ENCODE measurements around the gene MRPL24.

Gene MRPL24

GRCh38 chr1:156747742-156748669 is 7.1 kb upstream of the MRPL24 start:
- Histone ChIP-seq H3K27ac (peak overlapping the region; percentile 99), H3K79me2 (peaks cover 33% of the 10 kb centered on the region), H3K27me3 (ENCODE audit: control insufficient read depth, insufficient read depth, low read length) (no peaks in the 10 kb centered on the region), H3K36me3 (ENCODE audit: control insufficient read depth, insufficient read depth, low read length) (no peaks in the 10 kb centered on the region), H3K9ac (no peak overlapping the region), H3K4me3 (ENCODE audit: low read depth, low read length) (peak overlapping the region; percentile 83), H3K4me1 (peaks cover 21% of the 10 kb centered on the region), H3K9me3 (ENCODE audit: control insufficient read depth, low read length) (no peaks in the 10 kb centered on the region), H3K4me2 (ENCODE audit: low read length) (peak overlapping the region; percentile 80), H2AFZ (no peak overlapping the region)
- TF ChIP-seq CTCF (IDR thresholded peaks at IDR 0.05): no peak

GRCh38 chr1:156746728-156747631 is 6.1 kb upstream of the MRPL24 start:
- peak overlapping the region; percentile 95 for H3K4me2 ChIP-seq (ENCODE audit: low read length)
- H3K36me3 ChIP-seq (ENCODE audit: control insufficient read depth, insufficient read depth, low read length): no peaks in the 10 kb centered on the region
- no peaks in the 10 kb centered on the region for H3K27me3 ChIP-seq (ENCODE audit: control insufficient read depth, insufficient read depth, low read length)
- peak; percentile 7 for TF ChIP-seq CTCF (IDR thresholded peaks at IDR 0.05)
- peak overlapping the region; percentile 99 for H3K27ac ChIP-seq
- H3K4me1 ChIP-seq: peaks cover 21% of the 10 kb centered on the region
- peaks cover 33% of the 10 kb centered on the region for H3K79me2 ChIP-seq
- no peaks in the 10 kb centered on the region for H3K9me3 ChIP-seq (ENCODE audit: control insufficient read depth, low read length)
- peak overlapping the region; percentile 86 for H3K4me3 ChIP-seq (ENCODE audit: low read depth, low read length)
- peak overlapping the region; percentile 46 for H3K9ac ChIP-seq
- H2AFZ ChIP-seq: peak overlapping the region; percentile 50

- peaks cover 33% of the 10 kb centered on the region for H3K79me2 ChIP-seq
- no peaks in the 10 kb centered on the region for H3K9me3 ChIP-seq (ENCODE audit: control insufficient read depth, low read length)
- no peak overlapping the region for H2AFZ ChIP-seq
- H3K27me3 ChIP-seq (ENCODE audit: control insufficient read depth, insufficient read depth, low read length): no peaks in the 10 kb centered on the region
- H3K4me1 ChIP-seq: peaks cover 25% of the 10 kb centered on the region
- peak overlapping the region; percentile 99 for H3K27ac ChIP-seq
- H3K9ac ChIP-seq: no peak overlapping the region
- H3K4me2 ChIP-seq (ENCODE audit: low read length): peak overlapping the region; percentile 95
- no peaks in the 10 kb centered on the region for H3K36me3 ChIP-seq (ENCODE audit: control insufficient read depth, insufficient read depth, low read length)
- no peak for TF ChIP-seq CTCF (IDR thresholded peaks at IDR 0.05)
- H3K4me3 ChIP-seq (ENCODE audit: low read depth, low read length): peak overlapping the region; percentile 86
Observed at GRCh38 chr1:156746406-156746727, 5.5 kb upstream of the MRPL24 start.

GRCh38 chr1:156745881-156746280 is 5.0 kb upstream of the MRPL24 start:
- peak overlapping the region; percentile 86 for H3K4me3 ChIP-seq (ENCODE audit: low read depth, low read length)
- no peak for TF ChIP-seq CTCF (IDR thresholded peaks at IDR 0.05)
- H3K79me2 ChIP-seq: peaks cover 31% of the 10 kb centered on the region
- no peaks in the 10 kb centered on the region for H3K36me3 ChIP-seq (ENCODE audit: control insufficient read depth, insufficient read depth, low read length)
- no peak overlapping the region for H3K9ac ChIP-seq
- no peaks in the 10 kb centered on the region for H3K27me3 ChIP-seq (ENCODE audit: control insufficient read depth, insufficient read depth, low read length)
- H3K4me1 ChIP-seq: peaks cover 25% of the 10 kb centered on the region
- H3K9me3 ChIP-seq (ENCODE audit: control insufficient read depth, low read length): no peaks in the 10 kb centered on the region
- H3K4me2 ChIP-seq (ENCODE audit: low read length): peak overlapping the region; percentile 95
- peak overlapping the region; percentile 99 for H3K27ac ChIP-seq
- H2AFZ ChIP-seq: no peak overlapping the region

Data from parathyroid adenoma (tissue), 2 donors.